HCT116 (cell line): ENCODE results near the gene PAQR8. TPM values are rescaled to one million over a fixed set of nuclear protein-coding genes. Genes with fewer than 3 reads are reported as not detected.

Experiments
- ATAC-seq: fragments of 200-7000 bp; cut with Tn5 transposase; 2 replicates; pipeline ENCODE4 v1.9.1; 2020; ENCODE audit warnings: mild to moderate bottlenecking, moderate library complexity
- BruUV-seq: library from RNA; stranded (reverse); fragments of 400-500 nt; replicated peaks from 2 replicates; lab custom pipeline; 2021; lab: Mats Ljungman, UMichigan
- CTCF ChIA-PET: fragments of 300-600 bp; sonication (Branson Sonifier 250); formaldehyde crosslinking; loops from one replicate; lab custom pipeline; 2021; ENCODE audit warnings: antibody characterized with exemption; lab: Charles Lee
- POLR2A ChIA-PET: fragments of 300-600, 350-600 bp; sonication (Branson Sonifier 250); formaldehyde crosslinking; loops from one replicate; lab custom pipeline; 2021; ENCODE audit warnings: antibody characterized with exemption; lab: Charles Lee
- RAD21 ChIA-PET, 2 experiments: fragments of 300-600 bp; sonication (Branson Sonifier 250); formaldehyde crosslinking; loops; one replicate each; lab custom pipeline; 2023; ENCODE audit warnings: low total read pairs in 2 of 2; ENCODE audit not compliant: uncharacterized antibody in 2 of 2, unreplicated experiment in 2 of 2, low non-redundant PET in 1 of 2; lab: Charles Lee
- DNase-seq: peaks from one replicate; pipeline ENCODE4 v3.0.0-alpha.2; 2010; ENCODE audit warnings: low read depth, low spot score
- H2AFZ ChIP-seq: fragments of 200-600 bp; shearing (Covaris generic), sonication (generic); 2 replicates; pipeline ENCODE4 v1.6.1; 2017; ENCODE audit warnings: low read depth, mixed run types, mixed read lengths, antibody characterized with exemption, low read length; ENCODE audit not compliant: poor library complexity, severe bottlenecking
- H3K27ac ChIP-seq: 2 replicates; pipeline ENCODE4 v1.5.1; 2012; ENCODE audit warnings: low read depth, low read length
- H3K27me3 ChIP-seq: fragments of 200-600 bp; sonication (generic); 2 replicates; pipeline ENCODE4 v1.6.1; 2016; ENCODE audit warnings: mixed run types, low read length, mixed read lengths; ENCODE audit not compliant: insufficient read depth
- H3K36me3 ChIP-seq, 2 experiments: fragments of 200-500 bp in 1 of 2; fragments of 200-600 bp in 1 of 2; sonication (Bioruptor generic) in 1 of 2; sonication (generic) in 1 of 2; 2 replicates each; pipeline versions ENCODE4 v1.5.1 to v1.6.1; 2014 to 2016; ENCODE audit warnings: low read length in 2 of 2, inconsistent platforms in 1 of 2, mixed read lengths in 1 of 2, mixed run types in 1 of 2; ENCODE audit not compliant: insufficient read depth in 2 of 2, control insufficient read depth in 1 of 2
- H3K4me1 ChIP-seq, 2 experiments: fragments of 200-600 bp in 1 of 2; sonication (generic) in 1 of 2; 2 replicates each; pipeline versions ENCODE4 v1.5.1 to v1.6.1; 2012 to 2017; ENCODE audit warnings: low read length in 2 of 2, inconsistent platforms in 1 of 2, mild to moderate bottlenecking in 1 of 2, mixed read lengths in 1 of 2, mixed run types in 1 of 2, moderate library complexity in 1 of 2; ENCODE audit not compliant: insufficient read depth in 2 of 2, control insufficient read depth in 1 of 2
- H3K4me2 ChIP-seq: fragments of 200-600 bp; sonication (generic); 2 replicates; pipeline ENCODE4 v1.6.1; 2017; ENCODE audit warnings: mixed run types, low read length, mixed read lengths
- H3K4me3 ChIP-seq, 2 experiments: fragments of 200-600 bp in 1 of 2; sonication (generic) in 1 of 2; replicated peaks in 1 of 2; 2 replicates each; pipeline ENCODE4 v1.5.1; 2011 to 2016; ENCODE audit warnings: low read length in 2 of 2, control low read depth in 1 of 2, low read depth in 1 of 2, mild to moderate bottlenecking in 1 of 2, mixed read lengths in 1 of 2, mixed run types in 1 of 2
- H3K79me2 ChIP-seq: fragments of 200-600 bp; sonication (generic); 2 replicates; pipeline ENCODE4 v1.6.1; 2017; ENCODE audit warnings: mild to moderate bottlenecking, mixed run types, low read length, moderate library complexity, mixed read lengths; ENCODE audit not compliant: insufficient read depth
- H3K9ac ChIP-seq: fragments of 200-600 bp; sonication (generic); 2 replicates; pipeline ENCODE4 v1.6.1; 2016; ENCODE audit warnings: low read length, mixed read lengths
- H3K9me2 ChIP-seq: fragments of 200-600 bp; sonication (generic), shearing (Covaris generic); 2 replicates; pipeline ENCODE4 v1.6.1; 2017; ENCODE audit warnings: mixed run types, mild to moderate bottlenecking, moderate library complexity; ENCODE audit not compliant: insufficient read depth
- H3K9me3 ChIP-seq, 2 experiments: fragments of 200-500 bp in 1 of 2; fragments of 200-600 bp in 1 of 2; sonication (Bioruptor generic) in 1 of 2; sonication (generic) in 1 of 2; 2 replicates each; pipeline ENCODE4 v1.6.1; 2014 to 2017; ENCODE audit warnings: low read length in 2 of 2, mixed read lengths in 2 of 2, inconsistent platforms in 1 of 2, low read depth in 1 of 2, mild to moderate bottlenecking in 1 of 2, mixed run types in 1 of 2, moderate library complexity in 1 of 2; ENCODE audit not compliant: control insufficient read depth in 1 of 2, insufficient read depth in 1 of 2
- H4K20me1 ChIP-seq: fragments of 200-600 bp; sonication (generic), shearing (Covaris generic); 2 replicates; pipeline ENCODE4 v1.6.1; 2017; ENCODE audit warnings: mixed run types, mild to moderate bottlenecking, moderate library complexity; ENCODE audit not compliant: insufficient read depth
- EGR1 ChIP-seq: IDR thresholded peaks from 2 replicates; pipeline ENCODE4 v1.6.1; 2012; ENCODE audit warnings: low read depth
- ELF1 ChIP-seq: IDR thresholded peaks from 2 replicates; pipeline ENCODE4 v1.6.1; 2012; ENCODE audit warnings: low read depth, borderline replicate concordance
- EZH2 ChIP-seq: fragments of 200-600 bp; sonication (generic); IDR thresholded peaks from 2 replicates; pipeline ENCODE4 v1.6.1; 2017; ENCODE audit warnings: antibody characterized with exemption, mixed run types
- FOSL1 ChIP-seq: IDR thresholded peaks from 2 replicates; pipeline ENCODE4 v1.6.1; 2012; ENCODE audit warnings: low read depth
- POLR2A ChIP-seq: IDR thresholded peaks from 2 replicates; pipeline ENCODE4 v1.7.0; 2011; ENCODE audit warnings: borderline replicate concordance; ENCODE audit not compliant: insufficient read depth, insufficient read length; ENCODE audit errors: extremely low read depth
- REST ChIP-seq: IDR thresholded peaks from 2 replicates; pipeline ENCODE4 v1.6.1; 2012; ENCODE audit warnings: low read depth
- SP1 ChIP-seq: IDR thresholded peaks from 2 replicates; pipeline ENCODE4 v1.6.1; 2012; ENCODE audit warnings: low read depth
- ZNF274 ChIP-seq: fragments of 200-500 bp; sonication (Bioruptor generic); IDR thresholded peaks from 2 replicates; pipeline ENCODE4 v1.6.1; 2014; ENCODE audit warnings: mild to moderate bottlenecking, low read depth, low read length, inconsistent platforms
- intact Hi-C: fragments of 100-400 bp; cut with micrococcal nuclease; formaldehyde crosslinking; loops from 2 replicates; pipeline ENCODE4 v1.10.0; 2022
- total RNA-seq: library from RNA; stranded (reverse); gene quantifications from one replicate; pipeline ENCODE4 v1.2.1, GENCODE V29; 2021; ENCODE audit not compliant: unreplicated experiment

PAQR8 gene
- total RNA-seq, 1 experiment from 2014 or later = 5.9 TPM

GRCh38 chr6:52317211-52317610 is 44.7 kb upstream of the PAQR8 start:
- H3K4me3 ChIP-seq = no peak overlapping the region
- H3K36me3 ChIP-seq = no peaks in the 10 kb centered on the region
- H3K4me1 ChIP-seq = peaks cover 0 to 9% of the 10 kb centered on the region in 2 experiments; a peak in 1 of 4 replicates
- BruUV-seq = no TSS peak
- no peaks in the 10 kb centered on the region for H3K79me2 ChIP-seq
- no peak overlapping the region for H3K4me2 ChIP-seq
- no peak for DNase-seq
- no peak overlapping the region for H3K27ac ChIP-seq
- no peak for ATAC-seq
- intact Hi-C loops = no loop called here
- H2AFZ ChIP-seq = no peak overlapping the region
- ChIA-PET CTCF (no interaction called here), RAD21 (no interaction called here), POLR2A (no interaction called here)
- no peaks in the 10 kb centered on the region for H3K27me3 ChIP-seq
- H3K9me3 ChIP-seq = no peaks in the 10 kb centered on the region
- no peak overlapping the region for H3K9ac ChIP-seq
- no peaks in the 10 kb centered on the region for H3K9me2 ChIP-seq
- no peak for TF ChIP-seq POLR2A
- TF ChIP-seq ZNF274 = no peak
- no peak for TF ChIP-seq REST
- TF ChIP-seq SP1 = no peak
- no peak for TF ChIP-seq EZH2
- TF ChIP-seq FOSL1 = no peak
- TF ChIP-seq ELF1 = no peak
- no peak for TF ChIP-seq EGR1
- TF ChIP-seq, all 23 proteins: peak for 0
- H4K20me1 ChIP-seq = no peaks in the 10 kb centered on the region
